Glutamatergic neuron (in vitro differentiated cells): ENCODE measurements around the gene GABRG3. TPM values are rescaled to one million over a fixed set of nuclear protein-coding genes. Genes with fewer than 3 reads are reported as not detected.

Source experiments
- DNase-seq: peaks from one replicate; pipeline ENCODE4 v3.0.0; 2022
- H3K27ac Mint-ChIP-seq: one replicate; pipeline ENCODE4 v1.8.0; 2020; ENCODE audit warnings: mild to moderate bottlenecking, mixed read lengths, inconsistent platforms; ENCODE audit not compliant: unreplicated experiment
- H3K27me3 Mint-ChIP-seq: one replicate; pipeline ENCODE4 v1.8.0; 2020; ENCODE audit warnings: mild to moderate bottlenecking, moderate library complexity, mixed read lengths, inconsistent platforms; ENCODE audit not compliant: unreplicated experiment
- H3K36me3 Mint-ChIP-seq: one replicate; pipeline ENCODE4 v1.8.0; 2020; ENCODE audit warnings: mild to moderate bottlenecking, mixed read lengths, inconsistent platforms; ENCODE audit not compliant: unreplicated experiment
- H3K4me1 Mint-ChIP-seq: one replicate; pipeline ENCODE4 v1.8.0; 2020; ENCODE audit warnings: mild to moderate bottlenecking, low read depth, mixed read lengths, inconsistent platforms; ENCODE audit not compliant: unreplicated experiment
- H3K4me3 Mint-ChIP-seq: one replicate; pipeline ENCODE4 v1.8.0; 2020; ENCODE audit warnings: mild to moderate bottlenecking, mixed read lengths, inconsistent platforms; ENCODE audit not compliant: unreplicated experiment
- H3K9me3 Mint-ChIP-seq: one replicate; pipeline ENCODE4 v1.8.0; 2020; ENCODE audit warnings: mild to moderate bottlenecking, moderate library complexity, mixed read lengths, inconsistent platforms; ENCODE audit not compliant: unreplicated experiment
- CTCF ChIP-seq: fragments of 200-600 bp; sonication (generic); IDR thresholded peaks from one replicate; pipeline ENCODE4 v1.5.0; 2021; ENCODE audit not compliant: partially characterized antibody, unreplicated experiment
- total RNA-seq: library from RNA; stranded (reverse); fragmentation: NEBNext Ultra II Directional; extraction: Animal tissue kit (Norgen Biotek cat#: 25700); gene quantifications from one replicate; pipeline ENCODE4 v1.2.1, GENCODE V29; 2021; ENCODE audit not compliant: unreplicated experiment

The GABRG3 gene
- total RNA-seq, 1 donor from 2014 or later = 1.3 TPM

DNA sequence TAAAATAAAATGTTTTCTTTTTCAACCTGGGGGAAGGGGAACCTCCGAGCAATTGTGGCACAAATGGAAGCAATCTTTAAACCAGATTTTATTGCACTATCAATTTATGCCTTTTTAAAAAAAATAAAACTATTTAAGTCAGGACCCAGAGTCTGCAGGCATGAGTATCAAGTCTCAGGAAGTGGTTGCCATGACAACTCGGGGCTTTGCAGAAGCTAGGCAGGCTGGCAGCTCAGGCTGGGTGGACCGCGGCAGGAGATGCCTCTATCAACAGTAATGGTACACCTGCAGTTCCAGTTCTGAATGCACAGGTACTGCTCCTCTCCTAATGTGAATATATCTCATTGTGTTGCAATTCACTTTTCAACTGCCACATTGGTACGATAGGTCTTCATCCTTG is 447.7 kb downstream of the GABRG3 start:
- no peak overlapping the region for H3K4me3 Mint-ChIP-seq
- H3K27ac Mint-ChIP-seq = no peak overlapping the region
- H3K27me3 Mint-ChIP-seq = no peaks in the 10 kb centered on the region

GRCh38 chr15:27422997-27423396 is 452.0 kb downstream of the GABRG3 start:
- no peak overlapping the region for H3K4me3 Mint-ChIP-seq
- no peak overlapping the region for H3K27ac Mint-ChIP-seq
- TF ChIP-seq CTCF = no peak
- peaks cover 3% of the 10 kb centered on the region for H3K4me1 Mint-ChIP-seq
- DNase-seq = no peak
- no peaks in the 10 kb centered on the region for H3K27me3 Mint-ChIP-seq
- no peaks in the 10 kb centered on the region for H3K36me3 Mint-ChIP-seq
- H3K9me3 Mint-ChIP-seq = peaks cover 2% of the 10 kb centered on the region

More for the DNA sequence above, 447.7 kb downstream of the GABRG3 start:
- peaks cover 4% of the 10 kb centered on the region for H3K4me1 Mint-ChIP-seq
- H3K36me3 Mint-ChIP-seq = no peaks in the 10 kb centered on the region
- no peak for TF ChIP-seq CTCF
- DNase-seq = peak; percentile 25
- H3K9me3 Mint-ChIP-seq = no peaks in the 10 kb centered on the region

DNA sequence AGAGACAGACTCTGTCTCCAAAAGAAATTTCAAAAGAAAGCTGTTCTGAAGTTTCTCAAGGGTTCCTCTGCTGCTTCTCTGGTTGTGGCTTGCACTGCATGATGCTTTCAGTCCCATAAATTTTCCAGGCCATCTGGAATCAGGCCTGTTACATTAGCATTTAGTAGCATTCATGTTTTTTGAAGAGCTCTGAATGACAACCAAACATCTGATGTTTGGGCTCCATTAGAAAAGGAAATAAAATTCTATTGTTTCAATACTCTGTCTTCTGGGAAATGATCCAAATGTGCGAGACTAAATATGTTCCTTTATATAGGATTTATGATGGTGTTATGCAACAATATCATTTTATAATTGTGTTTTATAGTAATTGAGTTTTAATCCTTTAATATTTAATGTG is 455.8 kb downstream of the GABRG3 start:
- peaks cover 4% of the 10 kb centered on the region for H3K9me3 Mint-ChIP-seq

GRCh38 chr15:27427276-27427675 is 456.3 kb downstream of the GABRG3 start:
- no peaks in the 10 kb centered on the region for H3K27me3 Mint-ChIP-seq
- peaks cover 4% of the 10 kb centered on the region for H3K9me3 Mint-ChIP-seq
- H3K4me1 Mint-ChIP-seq = peaks cover 3% of the 10 kb centered on the region
- no peak overlapping the region for H3K27ac Mint-ChIP-seq
- DNase-seq = no peak
- TF ChIP-seq CTCF = no peak
- H3K36me3 Mint-ChIP-seq = no peaks in the 10 kb centered on the region
- H3K4me3 Mint-ChIP-seq = no peak overlapping the region

More for the DNA sequence above, 455.8 kb downstream of the GABRG3 start:
- Mint-ChIP-seq H3K4me1 (peaks cover 3% of the 10 kb centered on the region), H3K27ac (no peak overlapping the region), H3K4me3 (no peak overlapping the region), H3K27me3 (no peaks in the 10 kb centered on the region), H3K36me3 (no peaks in the 10 kb centered on the region)
- DNase-seq = no peak
- no peak for TF ChIP-seq CTCF

DNA sequence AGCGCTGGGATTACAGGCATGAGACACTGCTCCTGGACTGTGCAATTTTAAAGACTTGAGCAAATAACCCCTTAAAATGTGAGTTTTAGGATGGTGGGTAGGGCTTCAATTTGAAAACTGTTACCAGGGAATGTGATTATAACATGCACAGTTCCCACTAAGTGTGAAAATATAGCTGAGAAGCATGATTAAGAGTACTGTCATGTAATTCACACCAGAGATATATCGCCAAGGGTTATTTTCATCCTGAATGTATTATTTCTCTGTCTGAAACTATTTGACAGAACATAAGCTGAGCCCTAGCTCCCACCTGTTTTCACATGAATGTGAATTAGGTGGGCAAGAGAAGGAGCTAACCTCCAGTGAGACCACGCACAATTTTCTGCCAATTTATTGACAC is 457.2 kb downstream of the GABRG3 start:
- no peak for DNase-seq
- H3K9me3 Mint-ChIP-seq = peaks cover 4% of the 10 kb centered on the region
- H3K36me3 Mint-ChIP-seq = no peaks in the 10 kb centered on the region
- peaks cover 3% of the 10 kb centered on the region for H3K4me1 Mint-ChIP-seq
- H3K4me3 Mint-ChIP-seq = no peak overlapping the region
- H3K27ac Mint-ChIP-seq = no peak overlapping the region
- no peaks in the 10 kb centered on the region for H3K27me3 Mint-ChIP-seq
- no peak for TF ChIP-seq CTCF
